Globus pallidus (tissue), 1 donor: ENCODE measurements around the gene KRTAP13-4.

Experiments
- DNase-seq: peaks from one replicate; pipeline ENCODE4 v3.0.0-alpha.2; 2015; ENCODE audit warnings: low spot score

Gene KRTAP13-4

GRCh38 chr21:30430170-30430655 lies at the start of gene KRTAP13-4:
TSS of gene KRTAP13-4 (plus strand) at chr21:30430220. CDS start at chr21:30430276, 56 bp downstream.
- DNase-seq, result no peak

GRCh38 chr21:30382201-30382600 lies 47.8 kb upstream of the KRTAP13-4 start:
- DNase-seq, result no peak

- DNase-seq, result no peak
These were observed 38.5 kb upstream of the KRTAP13-4 start for GRCh38 chr21:30391492-30392025.

GRCh38 chr21:30395731-30396130 lies 34.3 kb upstream of the KRTAP13-4 start, which contains the start of gene KRTAP13-1:
TSS of gene KRTAP13-1 (plus strand) at chr21:30396031. CDS start at chr21:30396087, 56 bp downstream.
- DNase-seq, result no peak

- peak; percentile 12 for DNase-seq
These were observed 21.1 kb upstream of the KRTAP13-4 start for GRCh38 chr21:30408782-30409494.

GRCh38 chr21:30415993-30416392 lies 14.0 kb upstream of the KRTAP13-4 start:
- no peak for DNase-seq

- no peak for DNase-seq
These were observed 4.2 kb upstream of the KRTAP13-4 start, which contains the start of gene KRTAP13-3 for GRCh38 chr21:30425826-30426225. TSS of gene KRTAP13-3 (minus strand) at chr21:30425926. CDS start at chr21:30425912, 14 bp downstream.

- DNase-seq, result no peak
These were observed 3.3 kb upstream of the KRTAP13-4 start for GRCh38 chr21:30426731-30427130.

- DNase-seq, result peak; percentile 7
These were observed 4.1 kb downstream of the KRTAP13-4 start for GRCh38 chr21:30434033-30434631.

GRCh38 chr21:30437010-30437565 lies 7.1 kb downstream of the KRTAP13-4 start:
- DNase-seq, result no peak

- no peak for DNase-seq
These were observed 10.0 kb downstream of the KRTAP13-4 start, which contains the start of gene KRTAP15-1 for GRCh38 chr21:30439975-30440374. TSS of gene KRTAP15-1 (plus strand) at chr21:30440275. CDS start at chr21:30440328, 53 bp downstream.

GRCh38 chr21:30443226-30443625 lies 13.2 kb downstream of the KRTAP13-4 start:
- DNase-seq, result no peak

- no peak for DNase-seq
These were observed 14.2 kb downstream of the KRTAP13-4 start for GRCh38 chr21:30444204-30444603.

GRCh38 chr21:30447056-30447455 lies 17.0 kb downstream of the KRTAP13-4 start:
- DNase-seq, result no peak

GRCh38 chr21:30448514-30448913 lies 18.5 kb downstream of the KRTAP13-4 start:
- DNase-seq, result no peak

- DNase-seq, result no peak
These were observed 33.7 kb downstream of the KRTAP13-4 start for GRCh38 chr21:30463713-30464112.

GRCh38 chr21:30468900-30469714 lies 39.1 kb downstream of the KRTAP13-4 start:
- DNase-seq, result no peak

GRCh38 chr21:30478004-30478403 lies 48.0 kb downstream of the KRTAP13-4 start:
- no peak for DNase-seq

GRCh38 chr21:30479259-30479658 lies 49.2 kb downstream of the KRTAP13-4 start:
- no peak for DNase-seq

GRCh38 chr21:30480145-30480544 lies 50.1 kb downstream of the KRTAP13-4 start, which contains the start of gene KRTAP19-1:
TSS of gene KRTAP19-1 (minus strand) at chr21:30480367. CDS start at chr21:30480317, 50 bp downstream.
- DNase-seq, result no peak
